Common myeloid progenitor, CD34-positive (primary cell): ENCODE measurements around the gene HS6ST1.

Source experiments
- CTCF ChIA-PET: fragments of 350-600 bp; sonication (Branson Sonifier 250); formaldehyde crosslinking; loops from one replicate; lab custom pipeline; 2021; ENCODE audit warnings: antibody characterized with exemption; lab: Charles Lee
- POLR2A ChIA-PET: fragments of 350-600 bp; sonication (Branson Sonifier 250); formaldehyde crosslinking; loops from one replicate; lab custom pipeline; 2021; ENCODE audit warnings: antibody characterized with exemption; lab: Charles Lee
- DNase-seq, 3 donors: peaks; one replicate each; pipeline versions ENCODE4 v3.0.0 to v3.0.0-alpha.2; 2013
- H3K27ac ChIP-seq, 2 experiments: 1 replicate in 1 of 2; 2 replicates in 1 of 2; pipeline ENCODE4 v1.7.0; 2013; ENCODE audit warnings: inconsistent platforms in 2 of 2, low read length in 2 of 2, mild to moderate bottlenecking in 2 of 2, low read depth in 1 of 2, moderate library complexity in 1 of 2; ENCODE audit not compliant: severe bottlenecking in 2 of 2, insufficient read depth in 1 of 2, poor library complexity in 1 of 2
- H3K27me3 ChIP-seq, 5 experiments: replicated peaks in 2 of 5; 1 replicate in 3 of 5; 2 replicates in 2 of 5; pipeline versions ENCODE4 v1.6.1 to v1.7.0; 2013; ENCODE audit warnings: low read length in 4 of 5, mild to moderate bottlenecking in 2 of 5, moderate library complexity in 2 of 5, inconsistent platforms in 1 of 5; ENCODE audit not compliant: insufficient read depth in 5 of 5, control insufficient read depth in 4 of 5
- H3K36me3 ChIP-seq, 4 experiments: 1 replicate in 2 of 4; 2 replicates in 2 of 4; pipeline versions ENCODE4 v1.6.1 to v1.7.0; 2013; ENCODE audit warnings: low read length in 3 of 4, control low read depth in 1 of 4, mild to moderate bottlenecking in 1 of 4; ENCODE audit not compliant: control insufficient read depth in 4 of 4, insufficient read depth in 4 of 4
- H3K4me1 ChIP-seq, 4 experiments: 1 replicate in 3 of 4; 2 replicates in 1 of 4; pipeline versions ENCODE4 v1.6.1 to v1.7.1; 2013; ENCODE audit warnings: low read length in 3 of 4, mild to moderate bottlenecking in 3 of 4, control low read depth in 1 of 4, inconsistent platforms in 1 of 4, moderate library complexity in 1 of 4; ENCODE audit not compliant: control insufficient read depth in 4 of 4, insufficient read depth in 4 of 4; ENCODE audit errors: control extremely low read depth in 1 of 4
- H3K4me3 ChIP-seq, 7 experiments: 1 replicate in 4 of 7; 2 replicates in 3 of 7; pipeline versions ENCODE4 v1.5.1 to v1.7.0; 2013; ENCODE audit warnings: mild to moderate bottlenecking in 7 of 7, low read length in 6 of 7, moderate library complexity in 6 of 7, inconsistent platforms in 2 of 7, low read depth in 2 of 7, control low read depth in 1 of 7; ENCODE audit not compliant: insufficient read depth in 4 of 7, control insufficient read depth in 1 of 7; ENCODE audit errors: extremely low read depth in 1 of 7
- H3K9me3 ChIP-seq, 5 experiments: 1 replicate in 4 of 5; 2 replicates in 1 of 5; pipeline versions ENCODE4 v1.6.1 to v1.7.1; 2013; ENCODE audit warnings: low read length in 4 of 5, mild to moderate bottlenecking in 2 of 5, inconsistent platforms in 1 of 5, low read depth in 1 of 5, moderate library complexity in 1 of 5; ENCODE audit not compliant: control insufficient read depth in 4 of 5, insufficient read depth in 2 of 5; ENCODE audit errors: control extremely low read depth in 1 of 5
- WGBS: methylation state at CpG from one replicate; pipeline ENCODE4 v1.1.5; 2013; ENCODE audit not compliant: insufficient coverage; 5-methylcytosine and 5-hydroxymethylcytosine counted together

Gene HS6ST1

DNA sequence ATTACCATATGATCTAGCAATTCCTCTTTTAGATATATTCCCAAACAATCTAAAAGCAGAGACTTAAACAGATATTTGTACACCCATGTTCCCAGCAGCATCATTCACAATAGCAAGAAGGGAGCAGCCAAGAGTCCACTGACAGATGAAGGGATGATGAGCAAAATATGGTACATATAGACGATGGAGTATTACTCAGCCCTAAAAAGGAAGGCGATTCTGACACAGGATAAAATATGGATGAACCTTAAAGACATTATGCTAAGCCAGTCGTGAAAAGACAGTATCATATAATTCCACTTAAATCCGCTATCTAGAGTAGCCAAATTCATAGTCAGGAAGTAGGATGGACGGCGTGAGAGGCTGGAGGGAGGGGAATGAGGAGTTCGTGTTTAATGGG is 20.4 kb downstream of the HS6ST1 start:
- peaks cover 0 to 9% (median 8%) of the 10 kb centered on the region in 4 experiments for H3K4me1 ChIP-seq
- POLR2A ChIA-PET = no interaction called here

DNA sequence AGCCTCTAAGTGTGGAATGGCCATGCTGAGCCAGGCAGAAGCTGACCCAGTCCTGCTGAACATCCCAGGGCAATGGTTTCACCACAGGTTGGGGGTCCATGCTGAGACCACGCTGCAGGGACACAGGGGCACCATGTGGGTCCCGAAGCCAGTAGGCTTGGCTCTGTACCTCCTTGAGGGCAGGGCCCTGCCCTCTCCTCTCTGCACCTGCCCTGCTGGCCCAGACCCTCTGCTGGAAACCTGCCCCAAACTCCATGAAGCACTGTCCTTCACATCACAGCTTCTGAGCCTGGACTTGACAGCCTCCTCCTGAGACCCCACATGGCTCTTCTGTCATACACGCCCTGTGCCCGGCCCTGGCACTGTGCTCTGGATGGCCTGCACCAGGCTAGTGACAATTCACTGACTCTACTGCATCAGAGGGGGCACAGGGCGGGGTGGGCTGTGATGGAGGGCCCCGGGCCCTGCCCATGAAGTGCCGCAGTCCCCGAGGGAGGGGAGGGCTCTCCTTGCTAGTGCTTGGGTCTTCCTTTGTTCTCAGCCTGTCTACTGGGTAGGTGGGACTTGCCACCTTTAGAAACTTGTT is 24.7 kb downstream of the HS6ST1 start:
- H3K9me3 ChIP-seq = no peaks in the 10 kb centered on the region
- ChIA-PET CTCF (interaction anchor here (1.4 kb wide), 1 partner anchor 12 kb away, joined by 6 read pairs; no protein-coding TSS in a partner anchor), POLR2A (no interaction called here)
- H3K36me3 ChIP-seq = peaks cover 2 to 45% (median 7%) of the 10 kb centered on the region in 4 experiments
- peaks cover 0 to 18% (median 9%) of the 10 kb centered on the region in 4 experiments for H3K4me1 ChIP-seq
- H3K4me3 ChIP-seq = no peak overlapping the region
- H3K27ac ChIP-seq = peak overlapping the region in 1 of 2 experiments; percentile 43
- no peaks in the 10 kb centered on the region for H3K27me3 ChIP-seq
- no peak for DNase-seq
- WGBS = 98% methylated on average over 6 of the region's 8 CpGs

More for the DNA sequence above, 20.4 kb downstream of the HS6ST1 start:
- DNase-seq = no peak
- peaks cover 0 to 66% (median 8%) of the 10 kb centered on the region in 4 experiments for H3K36me3 ChIP-seq
- H3K27ac ChIP-seq = no peak overlapping the region
- 98% methylated on average over 4 of the region's 7 CpGs for WGBS
- CTCF ChIA-PET = no interaction called here
- no peak overlapping the region for H3K4me3 ChIP-seq
- no peaks in the 10 kb centered on the region for H3K27me3 ChIP-seq
- no peaks in the 10 kb centered on the region for H3K9me3 ChIP-seq

DNA sequence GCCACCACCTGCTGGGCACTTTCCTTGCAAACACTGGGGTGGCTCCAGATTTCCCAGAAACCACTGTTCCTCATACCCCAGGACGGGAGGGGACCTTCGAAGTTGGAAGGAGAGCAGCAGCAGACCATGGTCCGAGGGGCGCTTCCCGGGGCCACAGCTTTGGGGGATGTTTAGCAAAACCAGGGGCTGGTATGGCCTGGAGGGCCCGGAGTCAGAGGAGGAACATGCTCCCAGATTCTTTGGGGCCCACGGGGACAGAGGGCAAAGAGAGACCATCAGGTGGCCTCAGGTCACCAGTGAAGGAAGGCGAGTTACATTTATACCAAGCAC is 25.3 kb downstream of the HS6ST1 start:
- CTCF ChIA-PET = interaction anchor here (1.4 kb wide), 1 partner anchor 12 kb away, joined by 6 read pairs; no protein-coding TSS in a partner anchor
- Histone ChIP-seq H3K4me1 (peaks cover 0 to 18% (median 9%) of the 10 kb centered on the region in 4 experiments), H3K4me3 (no peak overlapping the region), H3K9me3 (no peaks in the 10 kb centered on the region), H3K27me3 (no peaks in the 10 kb centered on the region), H3K36me3 (peaks cover 2 to 48% (median 10%) of the 10 kb centered on the region in 4 experiments), H3K27ac (peak overlapping the region in 1 of 2 experiments; percentile 43)
- DNase-seq = no peak
- POLR2A ChIA-PET = no interaction called here
- 93% methylated on average over 7 of the region's 8 CpGs for WGBS

DNA sequence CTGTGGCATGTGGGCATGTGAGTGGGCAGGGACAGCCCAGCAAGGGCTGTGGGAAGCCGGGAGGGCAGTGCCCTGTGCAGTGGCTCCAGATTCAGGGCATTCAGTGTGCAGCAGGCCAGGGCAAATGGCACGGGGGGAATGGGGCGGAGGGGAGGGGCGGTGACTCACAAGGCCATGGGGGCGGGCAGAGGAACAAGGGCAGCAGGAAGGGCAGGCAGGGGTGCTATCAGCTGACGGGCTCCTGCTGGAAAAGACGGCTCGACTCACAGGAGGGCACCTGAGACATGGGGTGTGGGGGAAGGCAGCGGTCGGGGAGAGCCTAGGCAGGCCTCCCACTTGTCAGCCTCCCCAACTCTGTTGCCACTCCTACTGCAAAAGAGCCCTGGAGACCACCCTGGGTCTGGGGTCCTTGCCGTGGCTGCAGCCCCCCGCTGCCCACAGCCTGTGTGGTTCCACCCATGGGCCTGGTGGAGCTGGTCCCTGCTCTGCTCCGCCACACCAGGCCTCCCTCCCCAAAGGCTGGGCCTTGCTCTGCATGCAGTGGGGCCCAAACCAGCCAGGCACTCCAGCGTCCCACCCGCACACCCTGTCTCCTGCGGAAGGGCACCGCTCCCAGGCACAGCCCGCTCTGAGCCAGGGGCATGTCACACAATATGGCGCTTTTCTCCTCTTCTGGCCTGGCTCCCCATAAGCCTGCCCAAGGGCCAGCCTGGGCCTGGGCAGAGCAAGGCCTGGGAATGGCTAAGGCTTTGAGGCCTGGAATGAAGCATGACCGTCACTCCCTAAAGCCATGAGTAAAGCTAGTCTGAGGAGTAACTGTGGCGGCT is 25.9 kb downstream of the HS6ST1 start:
- Histone ChIP-seq H3K9me3 (no peaks in the 10 kb centered on the region), H3K4me3 (no peak overlapping the region), H3K27me3 (no peaks in the 10 kb centered on the region), H3K36me3 (peaks cover 2 to 51% (median 13%) of the 10 kb centered on the region in 4 experiments), H3K27ac (peak overlapping the region in 1 of 2 experiments; percentile 43), H3K4me1 (peaks cover 0 to 18% (median 9%) of the 10 kb centered on the region in 4 experiments)
- WGBS = 91% methylated on average over 15 of the region's 21 CpGs
- no peak for DNase-seq
- CTCF ChIA-PET = interaction anchor here (1.3 to 1.6 kb wide), 3 partner anchors 10 to 13 kb away, joined by 4 to 6 read pairs (median 4); no protein-coding TSS in a partner anchor
- POLR2A ChIA-PET = no interaction called here

DNA sequence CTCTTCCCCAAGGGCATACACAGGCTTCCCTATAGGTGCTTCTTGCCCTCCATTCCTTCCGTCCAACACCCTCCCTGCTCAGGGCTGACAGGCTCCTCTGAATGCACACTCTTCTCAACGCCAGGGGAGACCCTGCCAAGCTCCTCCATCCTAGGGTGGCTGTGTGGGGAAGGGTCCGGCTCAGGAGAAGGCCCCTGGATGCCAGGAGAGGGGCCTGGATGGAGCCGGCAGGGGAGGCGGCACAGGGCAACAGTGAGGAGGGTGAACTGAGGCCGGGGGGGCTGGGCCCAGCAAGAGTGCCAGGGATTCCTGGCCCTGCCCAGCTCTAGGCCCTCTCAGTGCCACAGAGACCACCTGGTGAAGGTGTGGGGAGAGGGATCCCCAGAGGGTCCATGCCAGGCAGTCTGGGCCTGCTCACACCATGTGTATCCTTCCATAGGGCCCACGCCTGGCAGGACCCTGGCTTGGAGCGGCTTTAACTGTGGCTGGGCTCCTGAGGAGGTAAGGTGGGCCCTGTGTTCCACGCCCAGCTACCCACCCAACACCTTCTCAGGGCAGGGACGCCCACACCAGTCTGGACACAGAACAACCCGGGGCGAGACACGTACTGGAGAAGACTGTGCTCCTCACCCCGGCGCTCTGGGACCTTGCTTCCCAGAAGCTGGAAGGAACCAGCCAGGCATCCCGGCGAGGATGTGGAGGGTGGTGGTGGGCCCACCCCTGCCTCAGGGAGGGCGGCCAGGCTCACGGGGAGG is 26.6 kb downstream of the HS6ST1 start:
- ChIA-PET CTCF (interaction anchor here (1.0 to 1.6 kb wide), 3 partner anchors 8 to 12 kb away, joined by 3 to 4 read pairs (median 4); no protein-coding TSS in a partner anchor), POLR2A (no interaction called here)
- WGBS = 93% methylated on average over 10 of the region's 19 CpGs
- Histone ChIP-seq H3K4me1 (peaks cover 0 to 18% (median 9%) of the 10 kb centered on the region in 4 experiments), H3K4me3 (no peak overlapping the region), H3K27me3 (no peaks in the 10 kb centered on the region), H3K27ac (no peak overlapping the region), H3K36me3 (peaks cover 2 to 59% (median 17%) of the 10 kb centered on the region in 4 experiments), H3K9me3 (no peaks in the 10 kb centered on the region)
- DNase-seq = no peak

DNA sequence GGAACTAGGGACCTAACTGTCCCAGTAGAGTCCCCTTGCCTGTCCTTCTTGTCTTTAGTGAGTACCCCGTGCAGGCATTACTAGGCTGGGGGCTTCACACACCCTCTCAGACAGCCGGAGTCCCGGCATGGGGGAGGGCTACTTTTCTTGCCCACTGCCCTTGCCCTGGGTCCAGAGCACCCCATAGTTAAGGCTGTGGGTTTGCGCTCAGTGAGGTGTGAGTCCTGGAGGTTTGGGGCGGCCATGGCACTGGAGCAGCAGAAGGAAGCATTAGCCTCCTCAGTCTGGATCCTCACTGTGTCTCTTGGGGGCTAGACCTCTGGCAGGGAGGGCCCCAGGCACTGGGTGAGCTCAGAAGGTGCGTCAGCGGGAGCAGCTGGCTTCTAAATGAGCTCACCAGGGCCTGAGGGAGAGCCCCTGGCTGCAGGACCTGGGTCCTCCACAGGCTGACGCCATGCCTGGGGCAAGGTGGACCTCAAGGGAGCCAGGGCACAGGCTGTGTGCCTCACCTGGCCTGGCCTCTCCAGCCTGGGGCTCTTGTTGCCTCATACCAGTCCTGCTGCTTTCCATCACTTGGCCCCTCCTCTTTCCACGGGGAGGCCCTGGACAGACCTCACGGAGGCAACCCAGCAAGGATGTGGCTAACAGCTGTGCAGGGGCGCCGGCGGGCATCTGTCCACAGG is 27.4 kb downstream of the HS6ST1 start:
- Histone ChIP-seq H3K4me3 (no peak overlapping the region), H3K4me1 (peaks cover 0 to 18% (median 9%) of the 10 kb centered on the region in 4 experiments), H3K27ac (no peak overlapping the region), H3K9me3 (no peaks in the 10 kb centered on the region), H3K27me3 (no peaks in the 10 kb centered on the region), H3K36me3 (peaks cover 2 to 66% (median 17%) of the 10 kb centered on the region in 4 experiments)
- ChIA-PET POLR2A (no interaction called here), CTCF (interaction anchor here (1.0 to 1.6 kb wide), 3 partner anchors 9 to 11 kb away, joined by 3 to 4 read pairs (median 4); no protein-coding TSS in a partner anchor)
- 84% methylated on average over 11 of the region's 13 CpGs for WGBS
- no peak for DNase-seq
